ENCODE results near the gene CNOT11. TPM values are rescaled to one million over a fixed set of nuclear protein-coding genes. Genes with fewer than 3 reads are reported as not detected.
"Not testable (repeated sequence)": the region's sequence is repeated elsewhere in the genome, so short reads cannot be mapped to it uniquely, and the experiment has no call there.

The CNOT11 gene
- total and polyA plus RNA-seq, 8 donors = 32.6 to 53.3 (median 47.4) TPM

DNA sequence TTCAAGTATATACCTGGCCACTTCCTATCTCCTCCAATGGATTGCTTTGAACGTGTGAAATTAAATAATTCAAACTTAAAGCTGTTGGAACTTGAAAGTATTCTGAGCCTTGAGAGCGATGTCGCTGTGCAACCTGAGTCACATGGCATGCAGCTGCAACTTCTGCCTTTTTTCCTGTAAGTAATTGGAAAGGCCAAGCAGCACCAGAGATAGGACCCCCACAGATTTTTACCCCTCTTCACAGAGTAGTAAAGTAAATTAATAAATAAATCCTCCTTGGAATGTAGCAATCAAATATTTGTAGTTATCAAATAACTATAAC lies 59.0 kb downstream of the CNOT11 start:
- Histone ChIP-seq H3K4me3 (no peak overlapping the region), H3K9me3 (no peaks in the 10 kb centered on the region), H3K36me3 (no peaks in the 10 kb centered on the region), H3K27ac (peak overlapping the region in 1 of 2 donors; percentile 96), H3K27me3 (no peaks in the 10 kb centered on the region), H3K4me1 (peaks cover 0 to 44% of the 10 kb centered on the region in 2 donors)
- intact Hi-C loops (cut with DNase I) = no loop called here
- ATAC-seq (no peak), DNase-seq (no peak)
- TF ChIP-seq, protein P1, sequence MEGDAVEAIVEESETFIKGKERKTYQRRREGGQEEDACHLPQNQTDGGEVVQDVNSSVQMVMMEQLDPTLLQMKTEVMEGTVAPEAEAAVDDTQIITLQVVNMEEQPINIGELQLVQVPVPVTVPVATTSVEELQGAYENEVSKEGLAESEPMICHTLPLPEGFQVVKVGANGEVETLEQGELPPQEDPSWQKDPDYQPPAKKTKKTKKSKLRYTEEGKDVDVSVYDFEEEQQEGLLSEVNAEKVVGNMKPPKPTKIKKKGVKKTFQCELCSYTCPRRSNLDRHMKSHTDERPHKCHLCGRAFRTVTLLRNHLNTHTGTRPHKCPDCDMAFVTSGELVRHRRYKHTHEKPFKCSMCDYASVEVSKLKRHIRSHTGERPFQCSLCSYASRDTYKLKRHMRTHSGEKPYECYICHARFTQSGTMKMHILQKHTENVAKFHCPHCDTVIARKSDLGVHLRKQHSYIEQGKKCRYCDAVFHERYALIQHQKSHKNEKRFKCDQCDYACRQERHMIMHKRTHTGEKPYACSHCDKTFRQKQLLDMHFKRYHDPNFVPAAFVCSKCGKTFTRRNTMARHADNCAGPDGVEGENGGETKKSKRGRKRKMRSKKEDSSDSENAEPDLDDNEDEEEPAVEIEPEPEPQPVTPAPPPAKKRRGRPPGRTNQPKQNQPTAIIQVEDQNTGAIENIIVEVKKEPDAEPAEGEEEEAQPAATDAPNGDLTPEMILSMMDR (IDR thresholded peaks at IDR 0.05) = no peak

DNA sequence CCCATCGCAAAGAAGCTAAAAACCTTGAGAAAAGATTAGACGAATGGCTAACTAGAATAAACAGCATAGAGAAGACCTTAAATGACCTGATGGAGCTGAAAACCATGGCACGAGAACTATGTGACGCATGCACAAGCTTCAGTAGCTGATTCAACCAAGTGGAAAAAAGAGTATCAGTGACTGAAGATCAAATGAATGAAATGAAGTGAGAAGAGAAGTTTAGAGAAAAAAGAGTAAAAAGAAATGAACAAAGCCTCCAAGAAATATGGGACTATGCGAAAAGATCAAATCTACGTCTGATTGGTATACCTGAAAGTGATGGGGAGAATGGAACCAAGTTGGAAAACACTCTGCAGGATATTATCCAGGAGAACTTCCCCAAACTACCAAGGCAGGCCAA lies 63.9 kb downstream of the CNOT11 start:
- peaks cover 0 to 10% of the 10 kb centered on the region in 2 donors for H3K4me1 ChIP-seq
- H3K36me3 ChIP-seq; H3K27ac ChIP-seq; H3K9me3 ChIP-seq; H3K4me3 ChIP-seq; H3K27me3 ChIP-seq; intact Hi-C loops (cut with DNase I); ATAC-seq; DNase-seq: not testable (repeated sequence)

Small RNAs within 50 kb of the gene (microRNA-seq; reads per million reads assigned to microRNA genes)
- gene MIR5696 = 1.2 to 1.4 reads per million in 2 donors

Other genes with a start within 250 kb of the CNOT11 start
- 10 to 100 TPM; 11.7 to 22.1 TPM for gene TBC1D8, start 101.5 kb upstream of the CNOT11 start, total RNA-seq
- gene TBC1D8, start 101.5 kb upstream of the CNOT11 start, polyA plus RNA-seq (ENCODE audit: insufficient read length in 6 of 6) = 10 to 100 TPM; 23.2 to 36.5 (median 32.8) TPM
- gene RNF149, start 55.8 kb downstream of the CNOT11 start, total RNA-seq = 100 to 1,000 TPM in 1 of 2 donors, 10 to 100 TPM in 1; 52.9 to 111 TPM
- 10 to 100 TPM; 51.5 to 68.5 (median 66.5) TPM for gene RNF149, start 55.8 kb downstream of the CNOT11 start, polyA plus RNA-seq (ENCODE audit: insufficient read length in 6 of 6)
- not detected for gene CREG2, start 134.6 kb downstream of the CNOT11 start, total RNA-seq
- under 1 TPM; 0.24 to 0.98 (median 0.51) TPM for gene CREG2, start 134.6 kb downstream of the CNOT11 start, polyA plus RNA-seq (ENCODE audit: insufficient read length in 6 of 6)
- under 1 TPM in 1 of 2 donors, not detected in 1; 0.41 TPM for gene RFX8, start 222.2 kb downstream of the CNOT11 start, total RNA-seq
- gene RFX8, start 222.2 kb downstream of the CNOT11 start, polyA plus RNA-seq (ENCODE audit: insufficient read length in 6 of 6) = 1 to 10 TPM in 5 of 6 donors, under 1 TPM in 1; 0.88 to 1.6 (median 1.3) TPM

Measured in left lung (tissue), 10 donors.